NCI-H2029 treated with DMSO at 0.1 percent for 48 hours (cell line): ENCODE data around the gene BCL6B.

Experiments
- DNase-seq: peaks from one replicate; lab custom pipeline; 2025; lab: John Stamatoyannopoulos, UW

Gene BCL6B

GRCh38 chr17:7007143-7007542, 15.7 kb upstream of the BCL6B start:
- no peak for DNase-seq

- no peak for DNase-seq
These were observed 12.3 kb upstream of the BCL6B start for GRCh38 chr17:7010523-7010922.

- no peak for DNase-seq
These were observed 11.4 kb upstream of the BCL6B start for GRCh38 chr17:7011415-7011814.

- DNase-seq, result no peak
These were observed 11.0 kb upstream of the BCL6B start for GRCh38 chr17:7011942-7012254.

GRCh38 chr17:7014261-7014994, 8.4 kb upstream of the BCL6B start:
- DNase-seq, result peak; percentile 29

- DNase-seq, result no peak
These were observed 7.6 kb upstream of the BCL6B start for GRCh38 chr17:7014995-7015958.

- DNase-seq, result no peak
These were observed 6.4 kb upstream of the BCL6B start for GRCh38 chr17:7016418-7016817.

GRCh38 chr17:7016886-7017826, 5.7 kb upstream of the BCL6B start:
- no peak for DNase-seq

- DNase-seq, result no peak
These were observed 5.0 kb upstream of the BCL6B start for GRCh38 chr17:7017827-7018200.

- no peak for DNase-seq
These were observed 4.4 kb upstream of the BCL6B start for GRCh38 chr17:7018331-7018964.

GRCh38 chr17:7019367-7019766, 3.5 kb upstream of the BCL6B start:
- no peak for DNase-seq

GRCh38 chr17:7019839-7020519, 2.9 kb upstream of the BCL6B start:
- DNase-seq, result peak; percentile 18

- DNase-seq, result no peak
These were observed 1.8 kb upstream of the BCL6B start for GRCh38 chr17:7020894-7021664.

- DNase-seq, result peak; percentile 20
These were observed 664 bp upstream of the BCL6B start for GRCh38 chr17:7021993-7022778.

GRCh38 chr17:7023576-7024401, 939 bp downstream of the BCL6B start:
- DNase-seq, result peak; percentile 46

- DNase-seq, result no peak
These were observed 1.5 kb downstream of the BCL6B start for GRCh38 chr17:7024402-7024785.

GRCh38 chr17:7025245-7025644, 2.4 kb downstream of the BCL6B start:
- DNase-seq, result no peak

GRCh38 chr17:7026471-7027115, 3.7 kb downstream of the BCL6B start:
- no peak for DNase-seq
